T-cell (primary cell): ENCODE results near the gene CFD. TPM values are rescaled to one million over a fixed set of nuclear protein-coding genes. Genes with fewer than 3 reads are reported as not detected.

Source experiments
- ATAC-seq, 4 experiments: fragments of 200-7000 bp in 3 of 4; fragments of 150-1000 bp in 1 of 4; cut with Tn5 transposase; replicated peaks in 1 of 4; 1 replicate in 3 of 4; 2 replicates in 1 of 4; pipeline ENCODE4 v1.10.0; 2021; ENCODE audit warnings: moderate library complexity in 3 of 4, mild to moderate bottlenecking in 2 of 4, moderate number of reproducible peaks in 1 of 4
- CTCF ChIA-PET, 2 donors: fragments of 300-600 bp; sonication (Branson Sonifier 250); formaldehyde crosslinking; loops; one replicate each; lab custom pipeline; 2022; ENCODE audit warnings: antibody characterized with exemption in 2 of 2; lab: Charles Lee
- POLR2A ChIA-PET, 2 donors: fragments of 300-600 bp; sonication (Branson Sonifier 250); formaldehyde crosslinking; loops; one replicate each; lab custom pipeline; 2022; ENCODE audit warnings: antibody characterized with exemption in 2 of 2; lab: Charles Lee
- DNase-seq, 35 experiments: peaks; one replicate each; pipeline versions ENCODE4 v3.0.0 to v3.0.0-alpha.2; 2013 to 2023
- H3K27ac ChIP-seq: one replicate; pipeline ENCODE4 v1.5.1; 2013; ENCODE audit warnings: low read length
- H3K27me3 ChIP-seq, 2 experiments: replicated peaks in 1 of 2; 1 replicate in 1 of 2; 2 replicates in 1 of 2; pipeline versions ENCODE4 v1.6.1 to v1.7.0; 2013; ENCODE audit warnings: low read length in 1 of 2, mixed read lengths in 1 of 2; ENCODE audit not compliant: control insufficient read depth in 2 of 2, insufficient read depth in 2 of 2; ENCODE audit errors: extremely low read depth in 1 of 2
- H3K36me3 ChIP-seq, 2 donors: 1 replicate in 1 of 2; 2 replicates in 1 of 2; pipeline versions ENCODE4 v1.6.1 to v1.7.0; 2013; ENCODE audit warnings: low read length in 1 of 2; ENCODE audit not compliant: control insufficient read depth in 2 of 2, insufficient read depth in 1 of 2; ENCODE audit errors: extremely low read depth in 1 of 2
- H3K4me1 ChIP-seq, 2 experiments: 1 replicate in 1 of 2; 2 replicates in 1 of 2; pipeline versions ENCODE4 v1.6.1 to v1.7.0; 2013; ENCODE audit warnings: low read length in 2 of 2, mixed read lengths in 1 of 2; ENCODE audit not compliant: insufficient read depth in 2 of 2, control insufficient read depth in 1 of 2; ENCODE audit errors: extremely low read depth in 1 of 2
- H3K4me3 ChIP-seq, 2 donors: 1 replicate in 1 of 2; 2 replicates in 1 of 2; pipeline versions ENCODE4 v1.5.1 to v1.7.0; 2013; ENCODE audit warnings: mild to moderate bottlenecking in 2 of 2, low read length in 1 of 2, moderate library complexity in 1 of 2; ENCODE audit not compliant: control insufficient read depth in 1 of 2; ENCODE audit errors: extremely low read depth in 1 of 2
- H3K9me3 ChIP-seq: 2 replicates; pipeline ENCODE4 v1.7.0; 2013
- H3K27ac Mint-ChIP-seq, 2 donors: one replicate each; pipeline ENCODE4 v1.8.0; 2020 to 2021; ENCODE audit warnings: mild to moderate bottlenecking in 2 of 2, mixed read lengths in 2 of 2
- H3K27me3 Mint-ChIP-seq, 2 donors: one replicate each; pipeline ENCODE4 v1.8.0; 2021 to 2022; ENCODE audit warnings: mixed read lengths in 2 of 2
- H3K36me3 Mint-ChIP-seq: one replicate; pipeline ENCODE4 v1.8.0; 2021; ENCODE audit warnings: mixed read lengths
- H3K4me1 Mint-ChIP-seq, 3 donors: one replicate each; pipeline ENCODE4 v1.8.0; 2020 to 2022; ENCODE audit warnings: mixed read lengths in 3 of 3, mild to moderate bottlenecking in 1 of 3
- H3K4me3 Mint-ChIP-seq, 3 donors: one replicate each; pipeline ENCODE4 v1.8.0; 2020 to 2022; ENCODE audit warnings: mild to moderate bottlenecking in 3 of 3, mixed read lengths in 3 of 3, moderate library complexity in 3 of 3
- H3K9me3 Mint-ChIP-seq, 3 donors: one replicate each; pipeline ENCODE4 v1.8.0; 2020 to 2022; ENCODE audit warnings: mixed read lengths in 3 of 3
- WGBS: methylation state at CpG from one replicate; pipeline ENCODE4 v1.1.5; 2013; ENCODE audit warnings: missing lambda C conversion rate; ENCODE audit not compliant: insufficient coverage; 5-methylcytosine and 5-hydroxymethylcytosine counted together
- total RNA-seq, 35 experiments: library from RNA in 6 of 35; stranded (reverse) in 6 of 35; fragments of 120-200 nt in 1 of 35; gene quantifications; one replicate each; pipeline versions ENCODE4 v1.2.1 to v1.2.4 and lab custom pipeline; 2013 to 2026

The CFD gene
- total RNA-seq, 5 donors from 2014 or later (not counting 1 experiment from before 2014, with no cell fraction given): 2.8 to 10.3 (median 5.6) TPM

GRCh38 chr19:900302-901111, 41.0 kb downstream of the CFD start:
- DNase-seq (peak in 19 of 35 experiments; percentile 17 to 58 (median 45)), ATAC-seq (peak; percentile 48 to 64 (median 52))
- 97% methylated on average over 23 of the region's 30 CpGs for whole genome bisulfite sequencing
- H3K36me3 Mint-ChIP-seq: peaks cover 12% of the 10 kb centered on the region
- H3K36me3 ChIP-seq: peaks cover 8 to 61% of the 10 kb centered on the region in 2 donors
- H3K27me3 Mint-ChIP-seq: no peaks in the 10 kb centered on the region
- H3K4me3 ChIP-seq: no peak overlapping the region
- no peaks in the 10 kb centered on the region for H3K27me3 ChIP-seq
- H3K27ac Mint-ChIP-seq: peak overlapping the region in 1 of 2 donors; percentile 43
- CTCF ChIA-PET: no interaction called here
- peaks cover 0 to 61% of the 10 kb centered on the region in 2 experiments for H3K4me1 ChIP-seq
- H3K4me1 Mint-ChIP-seq: peaks cover 23 to 51% (median 33%) of the 10 kb centered on the region in 3 donors
- H3K9me3 ChIP-seq: no peaks in the 10 kb centered on the region
- H3K9me3 Mint-ChIP-seq: no peaks in the 10 kb centered on the region
- POLR2A ChIA-PET: no interaction called here
- peak overlapping the region; percentile 38 for H3K27ac ChIP-seq
- H3K4me3 Mint-ChIP-seq: no peak overlapping the region

GRCh38 chr19:901216-902092, 42.0 kb downstream of the CFD start:
- Histone ChIP-seq H3K9me3 (no peaks in the 10 kb centered on the region), H3K4me3 (no peak overlapping the region), H3K27me3 (no peaks in the 10 kb centered on the region), H3K36me3 (peaks cover 4 to 61% of the 10 kb centered on the region in 2 donors), H3K4me1 (peaks cover 2 to 70% of the 10 kb centered on the region in 2 experiments), H3K27ac (no peak overlapping the region)
- H3K27me3 Mint-ChIP-seq: no peaks in the 10 kb centered on the region
- H3K27ac Mint-ChIP-seq: peak overlapping the region in 1 of 2 donors; percentile 16
- peak overlapping the region in 1 of 3 donors; percentile 13 for H3K4me3 Mint-ChIP-seq
- 94% methylated on average over 21 of the region's 27 CpGs for WGBS
- ChIA-PET CTCF (interaction anchor here in 1 of 2 donors (0.6 to 1.0 kb wide), 2 partner anchors 17 to 38 kb away, joined by 3 read pairs; no protein-coding TSS in a partner anchor), POLR2A (no interaction called here)
- H3K4me1 Mint-ChIP-seq: peaks cover 32 to 55% (median 41%) of the 10 kb centered on the region in 3 donors
- H3K9me3 Mint-ChIP-seq: no peaks in the 10 kb centered on the region
- H3K36me3 Mint-ChIP-seq: peaks cover 12% of the 10 kb centered on the region
- no peak for ATAC-seq
- DNase-seq: no peak

- CTCF ChIA-PET: interaction anchor here in 1 of 2 donors (0.6 to 1.0 kb wide), 2 partner anchors 17 to 38 kb away, joined by 3 read pairs; no protein-coding TSS in a partner anchor
- Mint-ChIP-seq H3K27ac (peak overlapping the region in 1 of 2 donors; percentile 16), H3K9me3 (no peaks in the 10 kb centered on the region), H3K36me3 (peaks cover 7% of the 10 kb centered on the region), H3K27me3 (no peaks in the 10 kb centered on the region), H3K4me3 (peak overlapping the region in 1 of 3 donors; percentile 13), H3K4me1 (peaks cover 38 to 57% (median 45%) of the 10 kb centered on the region in 3 donors)
- Histone ChIP-seq H3K4me1 (peaks cover 4 to 76% of the 10 kb centered on the region in 2 experiments), H3K27ac (no peak overlapping the region), H3K36me3 (peaks cover 4 to 56% of the 10 kb centered on the region in 2 donors), H3K4me3 (no peak overlapping the region), H3K27me3 (no peaks in the 10 kb centered on the region), H3K9me3 (no peaks in the 10 kb centered on the region)
- no peak for ATAC-seq
- 100% methylated on average over 2 of the region's 7 CpGs for WGBS
- DNase-seq: no peak
- POLR2A ChIA-PET: no interaction called here
Measured at GRCh38 chr19:902093-902370, 42.6 kb downstream of the CFD start.

GRCh38 chr19:902446-903226, 43.2 kb downstream of the CFD start:
- no peaks in the 10 kb centered on the region for H3K27me3 Mint-ChIP-seq
- no peak overlapping the region for H3K4me3 Mint-ChIP-seq
- peak overlapping the region; percentile 34 to 39 for H3K27ac Mint-ChIP-seq
- 93% methylated on average over 9 of the region's 14 CpGs for WGBS
- POLR2A ChIA-PET: no interaction called here
- H3K27ac ChIP-seq: no peak overlapping the region
- no peaks in the 10 kb centered on the region for H3K9me3 ChIP-seq
- H3K4me1 ChIP-seq: peaks cover 10 to 82% of the 10 kb centered on the region in 2 experiments
- H3K27me3 ChIP-seq: no peaks in the 10 kb centered on the region
- no peaks in the 10 kb centered on the region for H3K9me3 Mint-ChIP-seq
- H3K36me3 ChIP-seq: peaks cover 4 to 50% of the 10 kb centered on the region in 2 donors
- no peak for DNase-seq
- peaks cover 6% of the 10 kb centered on the region for H3K36me3 Mint-ChIP-seq
- peaks cover 44 to 63% (median 51%) of the 10 kb centered on the region in 3 donors for H3K4me1 Mint-ChIP-seq
- CTCF ChIA-PET: interaction anchor here (0.6 kb wide), 3 partner anchors 11 to 16 kb away, joined by 3 to 7 read pairs (median 4); no protein-coding TSS in a partner anchor
- H3K4me3 ChIP-seq: no peak overlapping the region
- no peak for ATAC-seq

GRCh38 chr19:903266-903797, 43.9 kb downstream of the CFD start:
- POLR2A ChIA-PET: no interaction called here
- Histone ChIP-seq H3K9me3 (no peaks in the 10 kb centered on the region), H3K4me3 (no peak overlapping the region), H3K27ac (no peak overlapping the region), H3K27me3 (no peaks in the 10 kb centered on the region), H3K36me3 (peaks cover 4 to 47% of the 10 kb centered on the region in 2 donors), H3K4me1 (peaks cover 11 to 89% of the 10 kb centered on the region in 2 experiments)
- Mint-ChIP-seq H3K9me3 (no peaks in the 10 kb centered on the region), H3K4me3 (no peak overlapping the region), H3K27me3 (no peaks in the 10 kb centered on the region), H3K4me1 (peaks cover 46 to 68% (median 55%) of the 10 kb centered on the region in 3 donors), H3K27ac (no peak overlapping the region), H3K36me3 (peaks cover 6% of the 10 kb centered on the region)
- no peak for DNase-seq
- no peak for ATAC-seq
- CTCF ChIA-PET: no interaction called here
- 91% methylated on average over 24 of the region's 32 CpGs for WGBS
